K562 (cell line): ENCODE measurements around the gene KRT222. TPM values are rescaled to one million over a fixed set of nuclear protein-coding genes. Genes with fewer than 3 reads are reported as not detected.

Experiments
- CREB1 ChIP-seq, 2 experiments: sonication (generic) in 1 of 2; formaldehyde crosslinking in 1 of 2; IDR thresholded peaks; 2 replicates each; pipeline versions ENCODE4 v1.6.1 to v1.8.0; 2012 to 2022; ENCODE audit warnings: inconsistent platforms in 1 of 2, mild to moderate bottlenecking in 1 of 2, missing genetic modification reagents in 1 of 2, moderate library complexity in 1 of 2
- CREM ChIP-seq: IDR thresholded peaks from 2 replicates; pipeline ENCODE4 v1.6.1; 2014; ENCODE audit warnings: antibody characterized with exemption, low read depth
- GABPA ChIP-seq: fragments of 200-800 bp; sonication (Bioruptor generic); conservative IDR thresholded peaks from 2 replicates; pipeline ENCODE4 v1.6.1; 2016; ENCODE audit warnings: low read depth, missing genetic modification characterization, missing compliant biosample characterization
- JUND ChIP-seq, 2 experiments: IDR thresholded peaks; 2 replicates in 1 of 2; 3 replicates in 1 of 2; pipeline ENCODE4 v1.6.1; 2011; ENCODE audit warnings: borderline replicate concordance in 2 of 2, low read depth in 2 of 2, low read length in 2 of 2, improper control_type of control experiment in 1 of 2, missing biosample characterization in 1 of 2, missing genetic modification characterization in 1 of 2, missing genetic modification reagents in 1 of 2
- MYC ChIP-seq, 2 experiments: fragments of 250-450 bp in 1 of 2; sonication (Bioruptor Pico) in 1 of 2; IDR thresholded peaks; 2 replicates each; pipeline versions ENCODE4 v1.5.1 to v1.6.1; 2012 to 2021; ENCODE audit warnings: low read depth in 2 of 2, borderline replicate concordance in 1 of 2, improper control_type of control experiment in 1 of 2, low read length in 1 of 2, mild to moderate bottlenecking in 1 of 2, moderate library complexity in 1 of 2
- NCOR1 ChIP-seq: fragments of 450-650 bp; IDR thresholded peaks from 2 replicates; pipeline ENCODE4 v1.6.1; 2016; ENCODE audit warnings: mild to moderate bottlenecking, moderate library complexity
- POLR2G ChIP-seq: fragments of 200-400 bp; formaldehyde crosslinking; IDR thresholded peaks from 2 replicates; pipeline ENCODE4 v1.6.1; 2017; ENCODE audit warnings: low read depth, mild to moderate bottlenecking, antibody characterized with exemption, low read length, moderate library complexity
- TAF9B ChIP-seq: fragments of 450-650 bp; IDR thresholded peaks from 2 replicates; pipeline ENCODE4 v1.6.1; 2018; ENCODE audit warnings: mild to moderate bottlenecking; ENCODE audit not compliant: partially characterized antibody
- polyA plus RNA-seq, 8 experiments: library from polyadenylated mRNA; depleted of rRNA in 4 of 8; stranded (reverse) in 5 of 8; unstranded in 3 of 8; fragments of >200 nt; fragmentation: Nextera tagmentation in 2 of 8; fragmentation: Illumina TruSeq in 1 of 8; extraction: Ambion mirVana in 2 of 8; extraction: Trizol in 1 of 8; gene quantifications; 2 replicates each; pipeline versions ENCODE4 v1.2.1 to v1.2.3, GENCODE V29; 2011 to 2014; ENCODE audit warnings: inconsistent platforms in 1 of 8, missing spikeins in 1 of 8
- total RNA-seq, 7 experiments: library from RNA; depleted of rRNA in 6 of 7; stranded (reverse); fragments of >200 nt in 6 of 7; fragmentation: Illumina TruSeq in 2 of 7; extraction: Trizol in 2 of 7; gene quantifications; 2 replicates each; pipeline versions ENCODE4 v1.2.1 to v1.2.3, GENCODE V29; 2011 to 2021; ENCODE audit warnings: low replicate concordance in 1 of 7
- TF ChIP-seq, protein P1 (sequence below): fragments of 250-450 bp; sonication (Bioruptor Pico); IDR thresholded peaks from 2 replicates; pipeline ENCODE4 v1.4.0; 2020
- TF ChIP-seq, protein P2 (sequence below): fragments of 250-450 bp; sonication (Bioruptor Pico); IDR thresholded peaks from 2 replicates; pipeline ENCODE4 v1.4.0; 2020; ENCODE audit warnings: mild to moderate bottlenecking, moderate library complexity
- TF ChIP-seq, protein P3 (sequence below): fragments of 450-650 bp; formaldehyde crosslinking; IDR thresholded peaks from 2 replicates; pipeline ENCODE4 v1.4.0; 2020; ENCODE audit warnings: mild to moderate bottlenecking, moderate library complexity
- TF ChIP-seq, protein P4 (sequence below): fragments of 250-450 bp; sonication (Bioruptor Pico); IDR thresholded peaks from 2 replicates; pipeline ENCODE4 v1.5.0; 2021; ENCODE audit warnings: mild to moderate bottlenecking, moderate library complexity

KRT222 gene
- total and polyA plus RNA-seq, 9 of the 15 experiments (the other 6 are each of a cell fraction or from before 2014, with no cell fraction given), result 0.03 to 0.11 (median 0.05) TPM; not detected in 5

DNA sequence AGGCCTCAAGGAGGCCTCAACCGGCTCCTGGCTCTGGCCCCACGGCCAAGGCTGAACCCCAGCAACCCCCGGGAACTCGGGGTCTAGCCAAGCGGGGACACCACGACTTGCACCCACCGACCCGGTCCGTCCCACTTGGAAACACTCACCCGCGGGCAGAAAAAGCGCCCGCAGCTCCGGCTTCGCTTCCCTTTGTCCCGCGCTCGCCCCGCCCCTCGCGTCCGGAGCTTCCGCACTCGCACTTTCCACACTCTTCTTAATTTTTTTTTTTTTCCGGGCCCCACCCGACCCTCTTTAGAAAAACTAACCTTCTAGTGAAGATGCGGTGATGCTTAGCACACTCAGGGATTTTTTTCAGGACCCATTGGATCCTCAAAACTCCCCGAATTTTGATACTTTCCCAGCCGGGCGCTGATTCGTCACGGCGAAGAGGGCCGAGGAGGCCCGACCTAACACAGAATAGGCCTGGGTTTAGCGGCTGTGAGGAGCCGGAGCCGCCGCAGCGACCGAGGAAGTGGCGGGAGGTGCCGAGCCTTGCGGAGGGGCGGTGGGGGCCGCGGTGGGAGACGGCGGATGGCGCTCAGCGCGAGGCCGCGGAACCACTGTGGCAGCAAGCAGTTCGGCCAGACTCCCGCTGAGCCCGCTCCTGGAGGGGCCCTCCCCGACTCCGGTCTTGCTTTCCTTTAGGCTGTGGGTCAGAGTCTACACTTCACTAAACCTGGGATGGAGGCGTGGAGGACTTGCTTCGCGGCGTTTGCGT, 17.2 kb downstream of the KRT222 start, which contains the start of gene SMARCE1 (continued):
- TF ChIP-seq, protein P1, sequence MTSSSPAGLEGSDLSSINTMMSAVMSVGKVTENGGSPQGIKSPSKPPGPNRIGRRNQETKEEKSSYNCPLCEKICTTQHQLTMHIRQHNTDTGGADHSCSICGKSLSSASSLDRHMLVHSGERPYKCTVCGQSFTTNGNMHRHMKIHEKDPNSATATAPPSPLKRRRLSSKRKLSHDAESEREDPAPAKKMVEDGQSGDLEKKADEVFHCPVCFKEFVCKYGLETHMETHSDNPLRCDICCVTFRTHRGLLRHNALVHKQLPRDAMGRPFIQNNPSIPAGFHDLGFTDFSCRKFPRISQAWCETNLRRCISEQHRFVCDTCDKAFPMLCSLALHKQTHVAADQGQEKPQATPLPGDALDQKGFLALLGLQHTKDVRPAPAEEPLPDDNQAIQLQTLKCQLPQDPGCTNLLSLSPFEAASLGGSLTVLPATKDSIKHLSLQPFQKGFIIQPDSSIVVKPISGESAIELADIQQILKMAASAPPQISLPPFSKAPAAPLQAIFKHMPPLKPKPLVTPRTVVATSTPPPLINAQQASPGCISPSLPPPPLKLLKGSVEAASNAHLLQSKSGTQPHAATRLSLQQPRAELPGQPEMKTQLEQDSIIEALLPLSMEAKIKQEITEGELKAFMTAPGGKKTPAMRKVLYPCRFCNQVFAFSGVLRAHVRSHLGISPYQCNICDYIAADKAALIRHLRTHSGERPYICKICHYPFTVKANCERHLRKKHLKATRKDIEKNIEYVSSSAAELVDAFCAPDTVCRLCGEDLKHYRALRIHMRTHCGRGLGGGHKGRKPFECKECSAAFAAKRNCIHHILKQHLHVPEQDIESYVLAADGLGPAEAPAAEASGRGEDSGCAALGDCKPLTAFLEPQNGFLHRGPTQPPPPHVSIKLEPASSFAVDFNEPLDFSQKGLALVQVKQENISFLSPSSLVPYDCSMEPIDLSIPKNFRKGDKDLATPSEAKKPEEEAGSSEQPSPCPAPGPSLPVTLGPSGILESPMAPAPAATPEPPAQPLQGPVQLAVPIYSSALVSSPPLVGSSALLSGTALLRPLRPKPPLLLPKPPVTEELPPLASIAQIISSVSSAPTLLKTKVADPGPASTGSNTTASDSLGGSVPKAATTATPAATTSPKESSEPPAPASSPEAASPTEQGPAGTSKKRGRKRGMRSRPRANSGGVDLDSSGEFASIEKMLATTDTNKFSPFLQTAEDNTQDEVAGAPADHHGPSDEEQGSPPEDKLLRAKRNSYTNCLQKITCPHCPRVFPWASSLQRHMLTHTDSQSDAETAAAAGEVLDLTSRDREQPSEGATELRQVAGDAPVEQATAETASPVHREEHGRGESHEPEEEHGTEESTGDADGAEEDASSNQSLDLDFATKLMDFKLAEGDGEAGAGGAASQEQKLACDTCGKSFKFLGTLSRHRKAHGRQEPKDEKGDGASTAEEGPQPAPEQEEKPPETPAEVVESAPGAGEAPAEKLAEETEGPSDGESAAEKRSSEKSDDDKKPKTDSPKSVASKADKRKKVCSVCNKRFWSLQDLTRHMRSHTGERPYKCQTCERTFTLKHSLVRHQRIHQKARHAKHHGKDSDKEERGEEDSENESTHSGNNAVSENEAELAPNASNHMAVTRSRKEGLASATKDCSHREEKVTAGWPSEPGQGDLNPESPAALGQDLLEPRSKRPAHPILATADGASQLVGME, result 0 out of 2 replicates have a peak, but pooled peaks have one; percentile 34
- TF ChIP-seq, protein P2, sequence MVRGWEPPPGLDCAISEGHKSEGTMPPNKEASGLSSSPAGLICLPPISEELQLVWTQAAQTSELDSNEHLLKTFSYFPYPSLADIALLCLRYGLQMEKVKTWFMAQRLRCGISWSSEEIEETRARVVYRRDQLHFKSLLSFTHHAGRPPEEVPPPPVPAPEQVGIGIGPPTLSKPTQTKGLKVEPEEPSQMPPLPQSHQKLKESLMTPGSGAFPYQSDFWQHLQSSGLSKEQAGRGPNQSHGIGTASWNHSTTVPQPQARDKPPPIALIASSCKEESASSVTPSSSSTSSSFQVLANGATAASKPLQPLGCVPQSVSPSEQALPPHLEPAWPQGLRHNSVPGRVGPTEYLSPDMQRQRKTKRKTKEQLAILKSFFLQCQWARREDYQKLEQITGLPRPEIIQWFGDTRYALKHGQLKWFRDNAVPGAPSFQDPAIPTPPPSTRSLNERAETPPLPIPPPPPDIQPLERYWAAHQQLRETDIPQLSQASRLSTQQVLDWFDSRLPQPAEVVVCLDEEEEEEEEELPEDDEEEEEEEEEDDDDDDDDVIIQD (CRISPR knock-in tag), result 0 out of 2 replicates have a peak, but pooled peaks have one; percentile 49
- TF ChIP-seq NCOR1 (no peak), CREM (no peak), CREB1 (IDR thresholded peaks at IDR 0.05) (no peak), CREB1 (CRISPR knock-in tag; IDR thresholded peaks at IDR 0.05) (no peak), MYC (IDR thresholded peaks at IDR 0.05; ENCODE audit: low read depth, low read length) (peak; percentile 16; the same call in 1 of the 2 replicates), MYC (CRISPR knock-in tag; IDR thresholded peaks at IDR 0.05; ENCODE audit: borderline replicate concordance, low read depth) (peak; percentile 45; the same call in 1 of the 2 replicates), JUND (IDR thresholded peaks at IDR 0.05; ENCODE audit: borderline replicate concordance, low read depth, low read length) (no peak), JUND (tag; IDR thresholded peaks at IDR 0.05; ENCODE audit: borderline replicate concordance, low read depth, low read length) (no peak), TAF9B (peak; percentile 91), GABPA (tag) (peak; percentile 43; the same call in 1 of the 2 replicates), POLR2G (peak; percentile 93)
- TF ChIP-seq, protein P3, sequence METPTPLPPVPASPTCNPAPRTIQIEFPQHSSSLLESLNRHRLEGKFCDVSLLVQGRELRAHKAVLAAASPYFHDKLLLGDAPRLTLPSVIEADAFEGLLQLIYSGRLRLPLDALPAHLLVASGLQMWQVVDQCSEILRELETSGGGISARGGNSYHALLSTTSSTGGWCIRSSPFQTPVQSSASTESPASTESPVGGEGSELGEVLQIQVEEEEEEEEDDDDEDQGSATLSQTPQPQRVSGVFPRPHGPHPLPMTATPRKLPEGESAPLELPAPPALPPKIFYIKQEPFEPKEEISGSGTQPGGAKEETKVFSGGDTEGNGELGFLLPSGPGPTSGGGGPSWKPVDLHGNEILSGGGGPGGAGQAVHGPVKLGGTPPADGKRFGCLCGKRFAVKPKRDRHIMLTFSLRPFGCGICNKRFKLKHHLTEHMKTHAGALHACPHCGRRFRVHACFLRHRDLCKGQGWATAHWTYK (CRISPR knock-in tag), result peak; percentile 65; the same call in 1 of the 2 replicates
- TF ChIP-seq, protein P4, sequence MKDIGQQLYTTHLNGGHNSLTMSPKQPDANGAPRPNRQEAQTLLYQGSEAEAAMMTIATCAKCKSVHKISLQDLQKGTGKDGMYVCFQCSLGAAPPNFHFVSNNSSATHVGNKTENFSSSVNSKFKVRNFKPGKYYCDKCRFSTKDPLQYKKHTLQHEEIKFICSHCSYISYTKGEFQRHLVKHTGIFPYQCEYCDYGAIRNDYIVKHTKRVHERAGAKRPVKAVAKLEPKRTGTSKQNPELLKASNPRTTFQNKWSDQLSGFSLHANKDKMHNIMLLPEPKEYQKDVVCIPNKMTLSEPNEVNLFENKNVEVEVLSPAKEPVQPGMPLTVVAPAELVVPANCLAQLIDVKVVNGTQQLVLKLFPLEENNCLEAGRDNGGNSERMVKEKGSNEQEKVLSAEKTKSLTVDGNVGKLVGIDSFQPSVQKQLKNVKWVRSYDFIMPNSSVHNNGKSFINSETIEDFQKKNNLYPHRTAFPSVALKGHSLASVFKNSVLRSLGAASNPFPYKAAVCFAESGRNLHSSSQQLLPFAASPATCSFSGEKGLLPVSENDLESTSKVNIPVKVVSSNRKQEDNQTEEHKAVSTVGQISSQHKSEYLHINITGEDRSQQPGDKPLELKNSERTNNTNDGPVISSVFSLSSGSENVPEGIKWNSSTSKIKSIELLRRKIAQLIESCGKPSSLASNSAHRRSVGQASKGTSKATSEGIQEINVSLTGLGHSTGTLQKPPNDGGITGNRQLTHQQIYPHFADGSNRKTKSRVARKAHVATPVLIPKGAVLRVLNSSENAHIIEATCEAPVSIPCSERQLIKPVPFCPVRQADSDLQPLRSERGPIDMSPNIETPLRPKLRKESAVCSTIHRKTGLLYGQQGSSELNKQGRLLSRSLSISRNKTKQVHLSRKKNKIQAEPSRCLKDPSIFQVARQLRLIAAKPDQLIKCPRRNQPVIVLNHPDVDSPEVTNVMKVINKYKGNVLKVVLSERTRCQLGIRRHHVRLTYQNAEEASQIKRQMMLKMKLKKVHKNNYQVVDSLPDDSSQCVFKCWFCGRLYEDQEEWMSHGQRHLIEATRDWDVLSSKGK (CRISPR knock-in tag), result no peak
